AG09309 (cell line): ENCODE results near the gene SLIT3.

Experiments
- DNase-seq: peaks from one replicate; pipeline ENCODE4 v3.0.0-alpha.2; 2010; ENCODE audit warnings: low read depth
- H3K4me3 ChIP-seq: 2 replicates; pipeline ENCODE4 v1.5.1; 2011; ENCODE audit warnings: mild to moderate bottlenecking, low read depth, low read length, moderate library complexity; ENCODE audit not compliant: control insufficient read depth
- CTCF ChIP-seq: IDR thresholded peaks from 2 replicates; pipeline ENCODE4 v1.5.1; 2011; ENCODE audit warnings: mild to moderate bottlenecking, low read depth, low read length, inconsistent platforms; ENCODE audit not compliant: insufficient read depth, control insufficient read depth; ENCODE audit errors: missing control alignments

SLIT3 gene

DNA sequence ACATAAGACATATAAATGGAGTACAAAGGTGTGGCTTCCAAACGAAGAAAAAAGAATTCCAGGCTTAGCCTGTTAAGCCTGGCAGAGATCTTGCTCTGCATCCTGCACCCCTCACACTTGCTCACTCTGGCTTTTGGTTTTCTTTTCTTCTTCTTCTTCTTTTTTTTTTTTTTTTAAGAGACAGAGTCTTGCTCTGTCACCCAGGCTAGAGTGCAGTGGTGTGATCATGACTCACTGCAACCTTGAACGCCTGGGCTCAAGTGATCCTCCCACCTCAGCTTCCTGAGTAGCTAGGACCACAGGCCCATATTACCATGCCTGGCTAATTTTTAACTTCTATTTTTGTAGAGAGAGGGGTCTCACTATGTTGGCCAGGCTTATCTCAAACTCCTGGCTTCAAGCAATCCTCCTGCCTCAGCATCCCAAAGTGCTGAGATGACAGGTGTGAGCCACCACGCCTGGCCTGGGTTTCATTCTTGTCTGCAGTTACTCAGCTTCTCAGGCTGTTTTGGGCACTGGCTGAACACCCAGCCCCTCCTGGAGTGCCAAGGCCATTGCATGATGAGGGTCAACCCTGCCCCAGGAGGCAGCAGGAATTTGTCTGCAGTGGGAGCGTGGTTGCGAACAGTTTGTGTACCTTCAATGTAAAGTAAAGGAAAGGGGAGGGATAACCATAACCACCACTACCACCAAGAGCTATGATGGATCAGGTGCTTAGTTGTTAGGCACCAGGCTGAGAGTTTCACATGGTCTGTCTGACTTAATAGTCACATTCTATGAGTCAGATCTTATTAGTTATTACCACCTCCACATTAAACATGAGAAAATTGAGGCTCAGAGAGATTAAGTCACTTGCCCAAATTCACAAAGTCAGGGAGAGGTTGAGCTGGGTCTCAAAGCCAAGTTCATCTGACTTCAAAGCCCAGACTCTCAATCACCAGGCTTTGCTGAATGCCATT, 502.6 kb downstream of the SLIT3 start:
- DNase-seq = no peak
- TF ChIP-seq CTCF = no peak

DNA sequence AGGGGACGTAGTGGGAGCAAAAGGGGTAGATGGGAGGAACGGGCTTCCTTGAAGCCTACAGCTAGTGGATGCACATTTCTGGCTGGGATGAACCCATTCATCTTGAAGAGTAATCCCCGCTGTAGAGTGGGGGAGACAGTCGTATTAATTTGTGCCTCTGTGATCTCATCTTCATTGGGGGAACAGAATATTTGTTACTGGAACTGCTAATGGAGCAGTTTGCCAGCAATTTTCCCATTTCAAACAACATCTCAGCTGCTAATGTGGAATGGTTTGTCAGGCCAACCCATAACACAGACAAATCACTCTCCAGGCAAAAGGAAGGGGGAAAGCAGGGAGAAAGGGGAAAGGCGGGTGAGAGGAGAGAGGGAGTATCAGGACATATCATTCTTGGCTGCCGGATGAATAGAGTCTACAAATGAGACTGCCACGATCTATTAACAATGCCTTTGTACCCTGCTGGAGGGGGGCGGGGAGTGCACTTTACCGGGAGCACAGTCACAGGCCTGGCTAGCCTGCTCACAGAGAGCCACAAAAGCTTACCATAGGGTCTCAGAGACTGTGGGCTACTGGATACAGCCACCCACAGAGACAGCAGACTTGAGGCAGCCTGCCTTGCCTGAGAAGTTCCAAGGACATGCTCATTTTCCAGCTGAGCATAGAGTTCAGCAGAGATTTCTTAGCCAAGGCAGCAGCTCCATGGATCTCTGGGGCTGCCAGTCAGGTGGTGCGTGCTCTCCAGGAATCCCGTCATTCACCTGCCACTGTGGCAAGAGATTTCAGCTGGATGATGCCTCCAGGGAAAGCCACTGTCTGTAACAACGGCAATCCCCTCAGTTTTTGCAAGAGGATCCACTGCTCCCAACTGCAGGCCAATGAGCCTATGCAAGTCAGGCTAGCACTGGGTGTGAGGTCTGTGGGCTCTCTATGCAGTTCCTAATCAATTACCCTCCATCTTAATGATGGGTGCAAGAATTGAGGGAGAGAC, 504.1 kb downstream of the SLIT3 start:
- no peak overlapping the region for H3K4me3 ChIP-seq
- TF ChIP-seq CTCF = no peak
- no peak for DNase-seq

More for the DNA sequence above, 502.6 kb downstream of the SLIT3 start:
- H3K4me3 ChIP-seq = no peak overlapping the region

DNA sequence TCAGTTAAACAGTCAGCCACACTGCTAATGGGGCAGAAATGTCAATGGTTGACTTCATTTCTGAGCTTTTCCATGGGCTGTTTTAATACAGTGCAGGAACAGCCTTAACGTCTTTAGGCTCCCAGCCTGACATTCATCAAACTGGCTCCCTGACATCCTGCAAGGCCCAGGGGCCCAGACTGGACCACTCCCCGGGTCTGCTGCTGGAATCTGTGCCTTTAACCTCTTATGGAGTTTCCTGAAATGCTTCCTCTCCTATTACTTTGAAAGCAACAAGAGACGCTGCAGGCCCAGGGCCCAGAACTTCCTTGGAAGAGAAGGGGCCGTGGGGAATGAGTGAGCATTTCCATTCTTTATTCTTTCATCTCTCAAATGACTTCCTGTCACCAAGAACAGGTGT, 504.9 kb downstream of the SLIT3 start:
- no peak overlapping the region for H3K4me3 ChIP-seq
- DNase-seq = no peak
- no peak for TF ChIP-seq CTCF

- no peak for TF ChIP-seq CTCF
- DNase-seq = peak; percentile 21
Observed at GRCh38 chr5:168793841-168794837, 506.8 kb downstream of the SLIT3 start.

DNA sequence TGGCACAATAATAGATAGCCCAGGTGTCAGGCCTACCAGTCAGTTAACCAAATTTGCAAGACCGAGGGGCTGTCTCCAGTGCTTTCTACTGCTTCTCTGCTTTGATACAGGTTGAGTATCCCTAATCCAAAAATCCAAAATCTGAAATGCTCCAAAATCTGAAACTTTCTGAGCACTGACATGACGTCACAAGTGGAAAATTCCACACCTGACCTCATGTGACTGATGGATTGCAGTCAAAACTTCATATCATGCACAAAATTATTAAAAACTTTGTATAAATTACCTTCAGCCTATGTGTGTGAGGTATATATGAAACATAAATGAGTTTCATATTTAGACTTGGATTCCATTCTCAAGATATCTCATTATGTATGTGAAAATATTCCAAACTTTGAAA, 508.3 kb downstream of the SLIT3 start:
- no peak for DNase-seq
- TF ChIP-seq CTCF = no peak
- H3K4me3 ChIP-seq = no peak overlapping the region

More at GRCh38 chr5:168793841-168794837, 506.8 kb downstream of the SLIT3 start:
- H3K4me3 ChIP-seq = no peak overlapping the region

DNA sequence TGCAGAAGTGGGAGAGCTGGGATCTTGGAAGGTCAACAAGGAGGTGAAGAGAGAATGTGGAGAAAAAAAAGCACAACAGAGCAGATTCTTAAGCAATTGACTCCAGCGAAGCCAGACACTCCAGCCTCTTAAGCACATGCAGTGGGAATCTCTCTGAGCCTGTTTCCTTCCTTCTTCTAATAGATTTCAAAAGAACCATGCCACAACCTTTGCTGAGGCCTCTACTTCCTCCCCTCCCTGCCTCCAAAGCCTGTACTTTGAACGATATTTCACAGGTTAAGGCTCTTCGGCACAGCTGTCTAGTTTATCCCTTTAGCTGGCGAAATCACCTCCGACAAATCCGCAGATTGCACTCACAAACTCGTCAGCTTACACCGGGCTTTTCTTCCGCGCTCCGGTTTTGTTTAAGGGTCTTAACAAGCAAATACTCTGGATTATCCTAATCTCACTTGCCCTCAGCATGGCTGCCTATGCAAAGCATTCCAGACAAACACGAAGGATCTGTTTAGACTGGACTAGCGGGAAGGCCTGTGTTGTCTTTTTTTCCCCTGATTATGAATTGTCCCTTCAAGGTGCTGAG, 510.2 kb downstream of the SLIT3 start:
- no peak for TF ChIP-seq CTCF
- H3K4me3 ChIP-seq = no peak overlapping the region
- no peak for DNase-seq
